ENCODE results near the gene NSDHL.
A peak's percentile ranks its signal among the peaks of the same experiment; 100 is the strongest.

The NSDHL gene

GRCh38 chrX:152818356-152818755, 12.5 kb upstream of the NSDHL start:
- Histone ChIP-seq H3K27me3 (ENCODE audit: insufficient read depth, low read length) (no peaks in the 10 kb centered on the region), H3K23ac (ENCODE audit: low read length) (no peak overlapping the region), H2AFZ (ENCODE audit: insufficient read depth, low read length, poor library complexity) (no peak overlapping the region), H2BK12ac (ENCODE audit: low read length) (no peak overlapping the region), H3K4ac (ENCODE audit: low read depth, low read length) (no peak overlapping the region), H4K8ac (ENCODE audit: low read depth, low read length) (no peak overlapping the region), H3K18ac (ENCODE audit: low read length) (no peak overlapping the region), H3K36me3 (ENCODE audit: control insufficient read depth in 1 of 2, insufficient read depth in 2 of 2, low read length in 2 of 2) (no peaks in the 10 kb centered on the region), H3K14ac (ENCODE audit: low read length) (no peak overlapping the region), H2BK120ac (ENCODE audit: insufficient read depth, low read length, poor library complexity) (no peak overlapping the region), H3K79me1 (ENCODE audit: low read length) (no peaks in the 10 kb centered on the region), H2BK5ac (ENCODE audit: low read depth, low read length, poor library complexity) (no peak overlapping the region), H3K79me2 (ENCODE audit: control insufficient read depth, insufficient read depth, low read length, poor library complexity) (no peaks in the 10 kb centered on the region), H3K4me3 (ENCODE audit: low read depth, low read length) (no peak overlapping the region), H3K27ac (ENCODE audit: low read depth, low read length) (no peak overlapping the region), H4K91ac (ENCODE audit: low read depth, low read length) (no peak overlapping the region), H2AK5ac (ENCODE audit: low read length) (no peak overlapping the region), H3K4me1 (ENCODE audit: control insufficient read depth in 1 of 2, insufficient read depth in 2 of 2, low read length in 2 of 2) (no peaks in the 10 kb centered on the region), H3K9ac (ENCODE audit: low read length) (no peak overlapping the region), H4K12ac (ENCODE audit: low read depth, low read length) (no peak overlapping the region), H3K9me3 (ENCODE audit: insufficient read depth, low read depth, low read length) (no peaks in the 10 kb centered on the region), H3K4me2 (ENCODE audit: low read length) (no peak overlapping the region)
- no CpG with 5 or more reads among the region's 5 CpGs for WGBS (ENCODE audit: extremely low coverage, insufficient coverage, insufficient read length)
- DNase-seq: no peak

DNA sequence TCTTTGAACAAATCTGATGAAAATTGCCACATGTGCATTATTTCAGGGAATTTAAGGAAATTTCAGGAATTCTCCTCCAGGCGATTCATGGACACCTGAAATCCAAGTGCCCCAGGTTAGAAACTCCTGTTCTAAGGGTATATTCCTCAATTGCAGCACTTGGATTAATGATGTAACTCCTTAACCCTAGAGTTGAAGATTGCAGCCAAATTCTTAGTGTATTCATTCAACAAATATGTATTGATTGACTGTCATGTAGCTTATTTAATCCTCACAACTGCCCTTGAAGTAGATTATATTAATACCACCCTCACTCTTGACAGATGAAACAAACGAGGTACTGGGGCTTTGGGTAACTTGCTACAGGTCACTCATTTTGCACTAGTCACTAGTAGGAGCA, 11.6 kb upstream of the NSDHL start:
- Histone ChIP-seq H3K4me3 (ENCODE audit: low read depth, low read length) (no peak overlapping the region), H3K27ac (ENCODE audit: low read depth, low read length) (no peak overlapping the region), H2BK5ac (ENCODE audit: low read depth, low read length, poor library complexity) (no peak overlapping the region), H3K4ac (ENCODE audit: low read depth, low read length) (no peak overlapping the region), H3K27me3 (ENCODE audit: insufficient read depth, low read length) (no peaks in the 10 kb centered on the region), H3K14ac (ENCODE audit: low read length) (no peak overlapping the region), H3K23ac (ENCODE audit: low read length) (no peak overlapping the region), H3K79me2 (ENCODE audit: control insufficient read depth, insufficient read depth, low read length, poor library complexity) (no peaks in the 10 kb centered on the region), H4K91ac (ENCODE audit: low read depth, low read length) (no peak overlapping the region), H2AK5ac (ENCODE audit: low read length) (no peak overlapping the region), H3K4me1 (ENCODE audit: control insufficient read depth in 1 of 2, insufficient read depth in 2 of 2, low read length in 2 of 2) (no peaks in the 10 kb centered on the region), H3K9me3 (ENCODE audit: insufficient read depth, low read depth, low read length) (no peaks in the 10 kb centered on the region), H4K8ac (ENCODE audit: low read depth, low read length) (no peak overlapping the region), H3K4me2 (ENCODE audit: low read length) (no peak overlapping the region), H2AFZ (ENCODE audit: insufficient read depth, low read length, poor library complexity) (no peak overlapping the region), H3K36me3 (ENCODE audit: control insufficient read depth in 1 of 2, insufficient read depth in 2 of 2, low read length in 2 of 2) (no peaks in the 10 kb centered on the region), H2BK120ac (ENCODE audit: insufficient read depth, low read length, poor library complexity) (no peak overlapping the region), H3K79me1 (ENCODE audit: low read length) (no peaks in the 10 kb centered on the region), H4K12ac (ENCODE audit: low read depth, low read length) (no peak overlapping the region), H3K9ac (ENCODE audit: low read length) (no peak overlapping the region), H2BK12ac (ENCODE audit: low read length) (no peak overlapping the region), H3K18ac (ENCODE audit: low read length) (no peak overlapping the region)
- no peak for DNase-seq
- no CpG with 5 or more reads among the region's 2 CpGs for WGBS (ENCODE audit: extremely low coverage, insufficient coverage, insufficient read length)

DNA sequence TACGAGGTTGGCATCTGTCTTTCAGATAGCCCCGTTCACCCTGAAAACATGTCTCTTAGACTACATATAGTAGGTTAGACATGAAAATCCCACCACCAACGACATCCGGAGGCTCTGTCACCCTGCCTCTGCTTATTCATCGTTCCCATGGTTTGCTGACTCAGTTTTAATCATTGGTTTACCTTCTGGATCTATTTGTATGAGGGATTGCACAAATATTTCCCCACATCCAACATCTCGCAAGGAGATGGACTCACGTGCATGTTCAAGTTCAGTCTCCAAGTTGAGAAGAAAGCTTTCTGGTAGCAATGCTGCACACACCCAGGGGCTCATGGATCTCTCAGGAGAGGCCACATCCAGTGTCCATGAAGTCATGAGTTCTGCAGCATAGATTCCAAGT, 11.1 kb upstream of the NSDHL start:
- H3K9ac ChIP-seq (ENCODE audit: low read length): no peak overlapping the region
- no peaks in the 10 kb centered on the region for H3K36me3 ChIP-seq (ENCODE audit: control insufficient read depth in 1 of 2, insufficient read depth in 2 of 2, low read length in 2 of 2)
- no peaks in the 10 kb centered on the region for H3K79me2 ChIP-seq (ENCODE audit: control insufficient read depth, insufficient read depth, low read length, poor library complexity)
- H3K9me3 ChIP-seq (ENCODE audit: insufficient read depth, low read depth, low read length): no peaks in the 10 kb centered on the region
- no peak overlapping the region for H2AK5ac ChIP-seq (ENCODE audit: low read length)
- H3K4me3 ChIP-seq (ENCODE audit: low read depth, low read length): no peak overlapping the region
- H3K23ac ChIP-seq (ENCODE audit: low read length): no peak overlapping the region
- H4K91ac ChIP-seq (ENCODE audit: low read depth, low read length): no peak overlapping the region
- no peak overlapping the region for H3K18ac ChIP-seq (ENCODE audit: low read length)
- no peak overlapping the region for H4K12ac ChIP-seq (ENCODE audit: low read depth, low read length)
- no peak overlapping the region for H3K4me2 ChIP-seq (ENCODE audit: low read length)
- no peak overlapping the region for H2AFZ ChIP-seq (ENCODE audit: insufficient read depth, low read length, poor library complexity)
- no peaks in the 10 kb centered on the region for H3K27me3 ChIP-seq (ENCODE audit: insufficient read depth, low read length)
- H3K79me1 ChIP-seq (ENCODE audit: low read length): no peaks in the 10 kb centered on the region
- H4K8ac ChIP-seq (ENCODE audit: low read depth, low read length): no peak overlapping the region
- H3K14ac ChIP-seq (ENCODE audit: low read length): no peak overlapping the region
- no peak overlapping the region for H3K27ac ChIP-seq (ENCODE audit: low read depth, low read length)
- H3K4me1 ChIP-seq (ENCODE audit: control insufficient read depth in 1 of 2, insufficient read depth in 2 of 2, low read length in 2 of 2): no peaks in the 10 kb centered on the region
- no peak for DNase-seq
- H2BK12ac ChIP-seq (ENCODE audit: low read length): no peak overlapping the region
- no peak overlapping the region for H2BK5ac ChIP-seq (ENCODE audit: low read depth, low read length, poor library complexity)
- no CpG with 5 or more reads among the region's 7 CpGs for WGBS (ENCODE audit: extremely low coverage, insufficient coverage, insufficient read length)
- no peak overlapping the region for H3K4ac ChIP-seq (ENCODE audit: low read depth, low read length)
- no peak overlapping the region for H2BK120ac ChIP-seq (ENCODE audit: insufficient read depth, low read length, poor library complexity)

- Histone ChIP-seq H3K18ac (ENCODE audit: low read length) (no peak overlapping the region), H3K4me1 (ENCODE audit: control insufficient read depth in 1 of 2, insufficient read depth in 2 of 2, low read length in 2 of 2) (no peaks in the 10 kb centered on the region), H3K27me3 (ENCODE audit: insufficient read depth, low read length) (no peaks in the 10 kb centered on the region), H2BK12ac (ENCODE audit: low read length) (no peak overlapping the region), H3K4ac (ENCODE audit: low read depth, low read length) (no peak overlapping the region), H2AFZ (ENCODE audit: insufficient read depth, low read length, poor library complexity) (no peak overlapping the region), H3K36me3 (ENCODE audit: control insufficient read depth in 1 of 2, insufficient read depth in 2 of 2, low read length in 2 of 2) (no peaks in the 10 kb centered on the region), H3K4me2 (ENCODE audit: low read length) (no peak overlapping the region), H3K79me2 (ENCODE audit: control insufficient read depth, insufficient read depth, low read length, poor library complexity) (no peaks in the 10 kb centered on the region), H4K12ac (ENCODE audit: low read depth, low read length) (no peak overlapping the region), H3K23ac (ENCODE audit: low read length) (no peak overlapping the region), H3K79me1 (ENCODE audit: low read length) (no peaks in the 10 kb centered on the region), H2AK5ac (ENCODE audit: low read length) (no peak overlapping the region), H2BK5ac (ENCODE audit: low read depth, low read length, poor library complexity) (no peak overlapping the region), H4K8ac (ENCODE audit: low read depth, low read length) (no peak overlapping the region), H3K4me3 (ENCODE audit: low read depth, low read length) (no peak overlapping the region), H4K91ac (ENCODE audit: low read depth, low read length) (no peak overlapping the region), H3K27ac (ENCODE audit: low read depth, low read length) (no peak overlapping the region), H3K9ac (ENCODE audit: low read length) (no peak overlapping the region), H3K14ac (ENCODE audit: low read length) (no peak overlapping the region), H2BK120ac (ENCODE audit: insufficient read depth, low read length, poor library complexity) (no peak overlapping the region), H3K9me3 (ENCODE audit: insufficient read depth, low read depth, low read length) (no peaks in the 10 kb centered on the region)
- DNase-seq: peak; percentile 7 to 53
- WGBS (ENCODE audit: extremely low coverage, insufficient coverage, insufficient read length): no CpG with 5 or more reads among the region's 3 CpGs
Measured at GRCh38 chrX:152821145-152821765, 9.6 kb upstream of the NSDHL start.
